ENCODE data around the gene LTBP4.
"Not testable (repeated sequence)": the region's sequence is repeated elsewhere in the genome, so short reads cannot be mapped to it uniquely, and the experiment has no call there.

The LTBP4 gene

DNA sequence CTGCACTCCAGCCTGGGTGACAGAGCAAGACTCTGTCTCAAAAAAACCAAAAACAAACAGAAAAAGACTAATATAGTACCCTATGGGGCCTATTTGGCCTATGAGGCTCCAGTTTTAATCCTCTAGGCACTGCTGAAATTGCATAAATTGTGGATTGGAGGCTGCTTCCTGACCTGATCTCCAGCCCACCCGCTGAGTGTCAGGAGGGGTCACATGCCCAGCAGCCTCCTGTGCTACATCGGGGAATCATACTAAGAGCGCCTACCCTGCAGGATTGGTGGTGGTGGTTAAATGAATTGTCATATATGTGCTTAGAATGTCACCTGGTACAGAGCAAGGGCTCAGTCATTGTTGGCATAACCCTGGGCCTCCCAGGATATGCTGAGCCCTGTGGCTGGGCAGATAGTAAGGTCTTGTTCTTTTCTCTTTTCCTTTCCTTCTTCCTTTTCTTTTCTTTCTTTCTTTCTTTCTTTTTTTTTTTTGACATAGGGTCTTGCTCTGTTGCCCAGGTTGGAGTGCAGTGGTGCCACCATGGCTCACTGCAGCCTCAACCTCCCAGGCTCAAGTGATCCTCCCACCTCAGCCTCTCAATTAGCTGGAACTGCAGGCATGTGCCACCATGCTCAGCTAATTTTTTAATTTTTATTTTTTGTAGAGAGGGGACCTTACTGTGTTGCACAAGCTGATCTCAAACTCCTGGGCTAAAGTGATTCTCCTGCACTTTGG lies 31.3 kb downstream of the LTBP4 start:
- DNase-seq, result no peak

GRCh38 chr19:40633207-40633606 lies 32.0 kb downstream of the LTBP4 start:
- no peak for DNase-seq

- no peak for DNase-seq
Observed at GRCh38 chr19:40638327-40638726, 37.2 kb downstream of the LTBP4 start.

- no peak for DNase-seq
Observed at GRCh38 chr19:40639638-40639982, 38.4 kb downstream of the LTBP4 start.

- no peak for DNase-seq
Observed at GRCh38 chr19:40640744-40641143, 39.6 kb downstream of the LTBP4 start.

GRCh38 chr19:40641281-40641680 lies 40.1 kb downstream of the LTBP4 start:
- no peak for DNase-seq

DNA sequence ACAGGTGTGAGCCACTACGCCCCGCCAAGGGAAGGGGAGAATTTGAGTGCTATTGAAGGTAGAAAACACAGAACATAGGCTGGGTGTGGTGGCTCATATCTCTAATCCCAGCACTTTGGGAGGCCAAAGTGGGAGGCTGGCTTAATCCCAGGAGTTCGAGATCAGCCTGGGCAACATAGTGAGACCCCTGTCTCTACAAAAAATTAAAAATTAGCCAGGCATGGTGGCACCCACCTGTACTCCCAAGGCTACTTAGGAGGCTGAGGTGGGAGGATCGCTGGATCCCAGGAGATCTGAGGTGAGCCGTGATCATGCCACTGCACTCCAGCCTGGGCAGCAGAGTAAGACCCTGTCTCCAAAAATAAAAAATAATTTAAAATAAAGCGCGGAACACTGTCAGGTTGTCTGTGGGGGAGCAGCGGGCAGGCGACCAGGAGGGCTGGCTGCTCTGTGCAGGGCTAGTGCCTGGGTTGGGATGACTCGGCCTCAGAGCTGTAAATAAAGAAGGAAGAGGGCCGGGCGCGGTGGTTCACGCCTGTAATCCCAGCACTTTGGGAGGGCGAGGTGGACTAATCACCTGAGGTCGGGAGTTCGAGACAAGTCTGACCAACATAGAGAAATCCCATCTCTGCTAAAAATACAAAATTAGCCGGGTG lies 41.0 kb downstream of the LTBP4 start:
- DNase-seq, result no peak

- DNase-seq, result no peak
Observed at GRCh38 chr19:40642757-40643305, 41.7 kb downstream of the LTBP4 start.

DNA sequence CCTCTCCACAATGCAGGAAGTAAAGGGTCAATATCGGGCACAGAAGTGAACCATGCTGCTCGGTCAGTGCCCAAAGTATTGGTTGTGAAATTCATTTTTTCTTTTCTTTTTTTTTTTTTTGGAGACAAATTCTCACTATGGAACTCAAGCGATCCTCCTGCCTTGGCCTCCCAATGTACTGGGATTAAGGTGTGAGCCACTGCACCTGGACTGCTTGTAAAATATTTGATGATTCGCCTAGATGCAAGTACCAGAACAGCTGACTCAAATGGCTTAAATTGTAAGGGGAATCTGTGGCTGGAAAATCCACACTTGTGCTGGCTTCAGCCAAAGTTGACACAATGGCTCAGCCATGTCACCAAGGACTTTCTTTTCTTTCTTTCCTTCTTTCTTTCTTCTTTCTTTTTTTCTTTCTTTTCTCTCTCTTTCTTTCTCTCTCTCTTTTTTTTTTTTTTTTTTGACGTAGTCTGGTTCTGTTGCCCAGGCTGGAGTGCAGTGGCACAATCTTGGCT lies 45.6 kb downstream of the LTBP4 start:
- no peak for DNase-seq

GRCh38 chr19:40649903-40650675 lies 48.9 kb downstream of the LTBP4 start:
- DNase-seq, result not testable (repeated sequence)

- DNase-seq, result no peak
Observed at GRCh38 chr19:40650749-40651305, 49.7 kb downstream of the LTBP4 start.

GRCh38 chr19:40652303-40652702 lies 51.1 kb downstream of the LTBP4 start:
- not testable (repeated sequence) for DNase-seq

DNA sequence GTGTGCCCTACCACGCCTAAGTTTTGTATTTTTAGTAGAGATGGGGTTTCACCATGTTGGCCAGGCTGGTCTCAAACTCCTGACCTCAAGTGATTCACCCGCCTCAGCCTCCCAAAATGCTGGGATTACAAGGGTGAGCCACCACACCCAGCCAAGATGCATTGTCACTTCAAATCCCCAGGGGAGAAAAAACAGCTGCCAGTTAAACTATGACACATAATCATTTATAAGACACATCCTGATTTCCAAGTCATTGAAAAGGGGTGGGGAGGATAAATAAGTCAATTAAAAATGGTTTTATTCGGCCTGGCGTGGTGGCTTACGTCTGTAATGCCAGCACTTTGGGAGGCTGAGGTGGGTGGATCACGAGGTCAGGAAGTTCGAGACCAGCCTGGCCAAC lies 54.5 kb downstream of the LTBP4 start:
- not testable (repeated sequence) for DNase-seq

DNA sequence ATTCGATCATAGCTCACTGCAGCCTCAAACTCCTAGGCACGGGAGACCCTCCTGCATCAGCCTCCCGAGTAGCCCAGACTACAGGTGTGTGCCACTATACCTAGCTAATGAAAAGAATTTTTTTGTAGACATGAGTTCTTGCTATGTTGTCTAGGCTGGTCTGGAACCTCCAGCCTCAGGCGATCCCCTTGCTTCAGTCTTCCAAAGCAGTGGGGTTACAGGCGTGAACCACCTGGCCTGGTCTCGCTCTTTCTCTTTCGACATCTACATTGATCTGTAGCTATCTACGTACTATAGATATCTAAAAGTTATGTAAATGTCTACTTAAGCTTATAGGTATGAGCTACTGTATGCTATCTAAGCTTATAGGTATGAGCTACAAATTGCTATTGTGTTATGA lies 56.9 kb downstream of the LTBP4 start:
- DNase-seq, result no peak

DNA sequence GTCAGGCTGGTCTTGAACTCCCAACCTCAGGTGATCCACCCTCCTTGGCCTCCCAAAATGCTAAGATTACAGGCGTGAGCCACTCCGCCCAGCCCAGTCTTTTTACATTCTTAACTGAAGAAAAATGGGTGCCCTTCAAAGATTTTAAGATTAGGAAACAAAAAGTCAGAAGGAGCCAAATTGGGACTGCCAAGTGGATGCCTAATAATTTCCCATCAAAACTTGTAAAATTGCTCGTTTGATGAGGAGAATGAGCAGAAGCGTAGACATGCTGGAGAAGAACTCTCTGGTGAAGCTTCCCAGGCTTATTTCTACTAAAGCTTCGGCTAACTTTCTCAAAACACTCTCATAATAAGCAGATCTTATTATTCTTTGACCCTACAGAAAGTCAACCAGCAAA lies 57.9 kb downstream of the LTBP4 start:
- DNase-seq, result no peak

DNA sequence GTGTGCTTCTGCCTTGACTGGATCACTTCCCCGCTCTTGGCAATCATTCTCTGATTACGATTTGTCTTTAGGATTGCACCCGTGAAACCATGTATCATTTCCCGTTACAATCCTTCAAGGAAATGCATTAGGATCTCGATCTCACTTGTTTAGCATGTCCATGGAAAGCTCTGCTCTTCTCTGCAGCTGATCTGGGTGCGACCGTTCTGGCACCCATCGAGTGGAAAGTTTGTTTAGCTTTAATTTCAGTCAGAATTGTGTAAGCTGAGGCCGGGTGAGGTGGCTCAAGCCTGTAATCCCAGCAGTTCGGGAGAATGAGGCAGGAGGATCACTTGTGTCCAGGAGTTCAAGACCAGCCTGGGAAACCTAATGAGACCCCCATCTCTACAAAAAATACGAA lies 58.4 kb downstream of the LTBP4 start:
- DNase-seq, result no peak

DNA sequence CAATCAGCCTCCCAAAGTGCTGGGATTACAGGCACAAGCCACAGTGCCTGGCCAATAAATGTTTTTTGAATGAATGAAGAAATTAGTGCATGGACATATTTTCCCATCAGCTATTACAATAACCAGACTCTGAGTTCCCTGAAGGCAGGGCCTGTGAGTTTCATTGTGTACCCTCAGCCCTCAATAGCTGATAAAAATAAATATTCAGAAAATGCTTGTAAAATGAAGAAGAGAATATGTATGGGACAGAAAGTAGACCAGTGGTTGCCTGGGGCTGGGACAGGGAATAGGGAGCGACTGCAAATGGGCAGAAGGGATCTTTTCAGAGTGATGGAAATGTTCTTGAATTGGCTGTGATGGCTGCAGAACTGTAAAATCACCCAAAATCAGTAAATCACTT lies 60.4 kb downstream of the LTBP4 start:
- DNase-seq, result no peak

DNA sequence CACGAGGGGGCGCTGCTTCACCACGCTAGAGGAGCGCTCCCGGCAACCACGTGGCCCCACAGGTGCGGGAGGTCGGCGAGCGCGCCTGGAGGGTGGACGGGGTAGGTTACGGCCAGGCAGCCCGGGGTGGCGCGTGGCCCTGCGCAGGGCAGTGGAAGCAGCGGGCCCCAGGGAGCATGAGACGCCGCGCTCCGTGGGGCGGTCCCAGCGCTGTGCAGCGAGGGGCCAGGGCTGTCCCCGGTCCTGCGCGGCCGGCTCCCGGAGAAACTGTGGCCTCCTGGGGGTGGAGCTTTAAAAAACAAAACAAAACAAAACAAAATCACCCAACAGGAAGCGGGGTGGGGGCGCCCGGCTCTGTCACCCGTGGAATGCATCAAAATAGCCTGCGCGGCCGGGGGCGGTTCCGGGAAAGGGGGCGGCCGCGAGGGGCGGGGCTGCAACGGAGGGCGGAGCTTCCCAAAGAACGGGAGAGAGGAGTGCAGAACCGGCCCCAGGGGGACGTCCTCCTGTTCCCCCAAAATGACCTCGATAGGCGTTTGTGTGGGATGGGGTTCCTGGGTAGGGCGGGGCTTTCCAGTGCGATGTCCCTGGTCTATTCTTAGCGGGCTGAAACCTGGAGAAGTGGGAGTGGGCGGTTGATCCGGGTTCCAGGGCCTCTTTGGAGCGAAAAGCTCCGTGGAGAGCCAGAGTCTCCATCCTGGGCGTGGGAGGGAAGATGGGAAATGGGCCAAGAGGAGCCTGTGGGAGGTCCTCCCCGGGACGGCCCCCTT lies 61.9 kb downstream of the LTBP4 start:
- peak; percentile 93 for DNase-seq

- peak; percentile 22 for DNase-seq
Observed at GRCh38 chr19:40663695-40664692, 62.8 kb downstream of the LTBP4 start.

DNA sequence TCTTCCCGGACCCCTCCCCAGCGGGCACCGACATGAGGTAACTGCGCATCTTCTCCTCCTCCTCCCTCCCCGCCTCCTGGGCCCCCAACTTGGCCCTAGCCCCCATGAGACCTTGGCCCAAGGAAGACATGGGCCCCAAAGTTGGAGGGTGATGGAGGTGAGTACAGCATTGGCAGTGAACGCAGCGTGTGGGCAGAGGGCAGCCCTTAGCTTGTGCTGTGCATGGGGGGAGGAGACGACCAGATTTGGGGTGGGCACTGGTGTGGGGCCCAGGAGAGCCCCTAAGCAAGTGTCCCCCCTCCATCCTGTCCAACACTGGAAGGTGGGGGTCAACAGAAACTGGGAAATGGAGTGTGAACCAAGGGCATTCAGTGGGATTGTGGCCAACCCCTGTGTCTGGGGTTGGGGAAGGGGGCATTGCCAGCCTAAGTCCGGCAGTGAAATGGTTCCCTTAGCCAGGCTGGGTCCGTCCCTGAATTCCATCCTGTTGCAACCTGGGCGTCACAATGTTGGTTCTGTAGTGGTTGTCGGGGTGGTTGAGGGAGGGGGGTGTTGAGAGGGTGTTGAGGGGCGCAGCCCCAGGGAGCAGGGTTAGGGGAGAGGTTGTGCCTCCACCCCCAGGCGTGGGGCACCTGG lies 65.8 kb downstream of the LTBP4 start:
- no peak for DNase-seq

- no peak for DNase-seq
Observed at GRCh38 chr19:40667602-40668001, 66.4 kb downstream of the LTBP4 start.
